Neural progenitor cell (in vitro differentiated cells): ENCODE measurements around the gene F13B. TPM values are rescaled to one million over a fixed set of nuclear protein-coding genes. Genes with fewer than 3 reads are reported as not detected.
A peak's percentile ranks its signal among the peaks of the same experiment; 100 is the strongest.

ENCODE experiments used
- DNase-seq: peaks from one replicate; pipeline ENCODE4 v3.0.0-alpha.2; 2016; ENCODE audit warnings: low spot score
- H2AFZ ChIP-seq: fragments of 200-600 bp; sonication (generic); replicated peaks from 2 replicates; pipeline ENCODE4 v1.6.1; 2016; ENCODE audit warnings: antibody characterized with exemption
- H3F3A ChIP-seq: fragments of 200-600 bp; sonication (generic); 2 replicates; pipeline ENCODE4 v1.6.1; 2016; ENCODE audit warnings: antibody characterized with exemption, low read depth
- H3K27ac ChIP-seq: fragments of 200-600 bp; sonication (generic); 2 replicates; pipeline ENCODE4 v1.5.1; 2016; ENCODE audit warnings: mild to moderate bottlenecking
- H3K27me3 ChIP-seq: fragments of 200-600 bp; sonication (generic); 2 replicates; pipeline ENCODE4 v1.6.1; 2016; ENCODE audit warnings: mild to moderate bottlenecking, moderate library complexity
- H3K36me3 ChIP-seq: fragments of 200-600 bp; sonication (generic); 2 replicates; pipeline ENCODE4 v1.5.1; 2016
- H3K4me1 ChIP-seq: fragments of 200-600 bp; sonication (generic); 2 replicates; pipeline ENCODE4 v1.6.1; 2016; ENCODE audit warnings: mixed run types
- H3K4me2 ChIP-seq: fragments of 200-600 bp; sonication (generic); 2 replicates; pipeline ENCODE4 v1.6.1; 2016
- H3K4me3 ChIP-seq: fragments of 200-600 bp; sonication (generic); 2 replicates; pipeline ENCODE4 v1.5.1; 2016
- H3K79me2 ChIP-seq: fragments of 200-600 bp; sonication (generic); 2 replicates; pipeline ENCODE4 v1.6.1; 2016; ENCODE audit warnings: low read depth
- H3K9ac ChIP-seq: fragments of 200-600 bp; sonication (generic); 2 replicates; pipeline ENCODE4 v1.6.1; 2016
- H3K9me3 ChIP-seq: fragments of 200-600 bp; sonication (generic); 2 replicates; pipeline ENCODE4 v1.5.1; 2016; ENCODE audit warnings: low read depth
- H4K20me1 ChIP-seq: fragments of 200-600 bp; sonication (generic); 2 replicates; pipeline ENCODE4 v1.6.1; 2016; ENCODE audit warnings: low read depth
- H3K27ac Mint-ChIP-seq: 3 replicates; pipeline ENCODE4 v1.8.0; 2021; ENCODE audit warnings: mixed read lengths
- H3K27me3 Mint-ChIP-seq: 2 replicates; pipeline ENCODE4 v1.8.0; 2022; ENCODE audit warnings: low read depth, mild to moderate bottlenecking, inconsistent platforms, moderate library complexity, mixed read lengths; ENCODE audit not compliant: insufficient read depth
- H3K36me3 Mint-ChIP-seq: 3 replicates; pipeline ENCODE4 v1.8.0; 2021; ENCODE audit warnings: mixed read lengths
- H3K4me1 Mint-ChIP-seq: 3 replicates; pipeline ENCODE4 v1.8.0; 2021; ENCODE audit warnings: mixed read lengths
- H3K4me3 Mint-ChIP-seq: 3 replicates; pipeline ENCODE4 v1.8.0; 2021; ENCODE audit warnings: mild to moderate bottlenecking, moderate library complexity, mixed read lengths
- H3K9me3 Mint-ChIP-seq: 3 replicates; pipeline ENCODE4 v1.8.0; 2020; ENCODE audit warnings: mixed read lengths
- CTCF ChIP-seq: fragments of 200-600 bp; sonication (generic); IDR thresholded peaks from 2 replicates; pipeline ENCODE4 v1.5.1; 2017; ENCODE audit warnings: antibody characterized with exemption, mild to moderate bottlenecking
- EZH2 ChIP-seq: fragments of 200-600 bp; sonication (generic); IDR thresholded peaks from 2 replicates; pipeline ENCODE4 v1.6.1; 2017; ENCODE audit warnings: antibody characterized with exemption, mild to moderate bottlenecking, moderate library complexity
- EZH2phosphoT487 ChIP-seq: fragments of 200-600 bp; sonication (generic); IDR thresholded peaks from 2 replicates; pipeline ENCODE4 v1.6.1; 2017; ENCODE audit warnings: antibody characterized with exemption
- total RNA-seq: library from RNA; depleted of rRNA; stranded (reverse); fragments of >200 nt; gene quantifications from 2 replicates; pipeline ENCODE4 v1.2.3, GENCODE V29; 2015; ENCODE audit warnings: low replicate concordance

F13B gene
- total RNA-seq, 1 donor from 2014 or later: not detected

- H3K27me3 Mint-ChIP-seq: no peaks in the 10 kb centered on the region
- H3K9me3 ChIP-seq: no peaks in the 10 kb centered on the region
- H3K27ac ChIP-seq: no peak overlapping the region
- no peak for DNase-seq
- no peaks in the 10 kb centered on the region for H3K4me1 Mint-ChIP-seq
- TF ChIP-seq EZH2phosphoT487: no peak
- TF ChIP-seq EZH2: no peak
- no peak for TF ChIP-seq CTCF
- H3K36me3 Mint-ChIP-seq: no peaks in the 10 kb centered on the region
- no peaks in the 10 kb centered on the region for H3F3A ChIP-seq
- H3K4me3 ChIP-seq: no peak overlapping the region
- H3K4me3 Mint-ChIP-seq: no peak overlapping the region
- no peak overlapping the region for H3K9ac ChIP-seq
- no peaks in the 10 kb centered on the region for H3K4me1 ChIP-seq
- H2AFZ ChIP-seq: no peak overlapping the region
- H4K20me1 ChIP-seq: no peaks in the 10 kb centered on the region
- H3K79me2 ChIP-seq: no peaks in the 10 kb centered on the region
- no peaks in the 10 kb centered on the region for H3K36me3 ChIP-seq
- H3K9me3 Mint-ChIP-seq: no peaks in the 10 kb centered on the region
- no peak overlapping the region for H3K27ac Mint-ChIP-seq
- no peaks in the 10 kb centered on the region for H3K27me3 ChIP-seq
- no peak overlapping the region for H3K4me2 ChIP-seq
Observed at GRCh38 chr1:197024460-197024859, 42.6 kb downstream of the F13B start.

- H2AFZ ChIP-seq: peak overlapping the region; percentile 84
- H3K4me3 ChIP-seq: no peak overlapping the region
- H4K20me1 ChIP-seq: no peaks in the 10 kb centered on the region
- no peaks in the 10 kb centered on the region for H3K9me3 ChIP-seq
- H3K27ac ChIP-seq: no peak overlapping the region
- no peaks in the 10 kb centered on the region for H3K36me3 Mint-ChIP-seq
- TF ChIP-seq EZH2phosphoT487 (no peak), CTCF (no peak), EZH2 (no peak)
- H3K4me1 Mint-ChIP-seq: no peaks in the 10 kb centered on the region
- H3K4me2 ChIP-seq: no peak overlapping the region
- no peaks in the 10 kb centered on the region for H3K36me3 ChIP-seq
- H3K4me1 ChIP-seq: no peaks in the 10 kb centered on the region
- H3K4me3 Mint-ChIP-seq: no peak overlapping the region
- H3F3A ChIP-seq: no peaks in the 10 kb centered on the region
- no peak for DNase-seq
- no peak overlapping the region for H3K27ac Mint-ChIP-seq
- no peak overlapping the region for H3K9ac ChIP-seq
- no peaks in the 10 kb centered on the region for H3K9me3 Mint-ChIP-seq
- no peaks in the 10 kb centered on the region for H3K79me2 ChIP-seq
- no peaks in the 10 kb centered on the region for H3K27me3 ChIP-seq
- no peaks in the 10 kb centered on the region for H3K27me3 Mint-ChIP-seq
Observed at GRCh38 chr1:197021716-197022115, 45.3 kb downstream of the F13B start.

GRCh38 chr1:197017558-197018146, 49.4 kb downstream of the F13B start:
- Histone ChIP-seq H3K27ac (no peak overlapping the region), H3K9ac (no peak overlapping the region), H3K4me2 (no peak overlapping the region), H3K27me3 (no peaks in the 10 kb centered on the region), H3K36me3 (no peaks in the 10 kb centered on the region), H3F3A (no peaks in the 10 kb centered on the region), H3K79me2 (no peaks in the 10 kb centered on the region), H2AFZ (peak overlapping the region; percentile 51), H3K4me3 (no peak overlapping the region), H4K20me1 (no peaks in the 10 kb centered on the region), H3K4me1 (no peaks in the 10 kb centered on the region), H3K9me3 (no peaks in the 10 kb centered on the region)
- H3K36me3 Mint-ChIP-seq: no peaks in the 10 kb centered on the region
- H3K4me1 Mint-ChIP-seq: no peaks in the 10 kb centered on the region
- no peak overlapping the region for H3K27ac Mint-ChIP-seq
- no peaks in the 10 kb centered on the region for H3K9me3 Mint-ChIP-seq
- no peak for DNase-seq
- peaks cover 2% of the 10 kb centered on the region for H3K27me3 Mint-ChIP-seq
- H3K4me3 Mint-ChIP-seq: no peak overlapping the region
- TF ChIP-seq CTCF: no peak
- no peak for TF ChIP-seq EZH2
